Activated CD8-positive, alpha-beta memory T cell treated with anti-CD3 and anti-CD28 coated beads for 24 hours (primary cell): ENCODE data around the gene ADGRG4.
"Not testable (repeated sequence)": the region's sequence is repeated elsewhere in the genome, so short reads cannot be mapped to it uniquely, and the experiment has no call there.

Experiments used
- DNase-seq: peaks from one replicate; pipeline ENCODE4 v3.0.0-alpha.2; 2020

The ADGRG4 gene

DNA sequence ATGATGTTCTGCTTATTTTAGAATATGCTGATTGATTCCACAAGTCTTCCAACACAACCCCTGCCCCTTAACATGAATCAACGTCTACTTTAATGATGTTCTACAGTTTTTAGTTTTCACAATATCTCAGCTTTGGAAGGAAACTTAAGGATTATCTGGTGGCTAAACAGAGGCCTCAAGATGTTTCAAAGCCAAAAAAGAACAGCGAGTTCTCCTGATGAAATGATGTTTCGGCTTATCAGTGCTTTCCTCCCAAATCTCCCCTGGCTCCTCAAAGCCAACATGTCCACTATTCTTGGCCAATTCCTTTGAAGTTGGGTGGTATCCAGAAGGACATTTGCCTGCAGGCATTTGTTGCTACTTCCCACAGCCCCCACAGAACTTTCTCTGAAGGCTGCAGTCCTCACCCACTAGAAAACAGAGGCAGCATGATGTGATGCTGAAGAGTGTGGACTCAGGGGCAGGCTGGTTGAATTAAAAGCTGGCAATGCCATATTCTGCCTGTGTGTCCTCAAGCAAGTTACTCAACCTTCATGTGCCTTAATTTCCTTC is 87.3 kb downstream of the ADGRG4 start:
- no peak for DNase-seq

DNA sequence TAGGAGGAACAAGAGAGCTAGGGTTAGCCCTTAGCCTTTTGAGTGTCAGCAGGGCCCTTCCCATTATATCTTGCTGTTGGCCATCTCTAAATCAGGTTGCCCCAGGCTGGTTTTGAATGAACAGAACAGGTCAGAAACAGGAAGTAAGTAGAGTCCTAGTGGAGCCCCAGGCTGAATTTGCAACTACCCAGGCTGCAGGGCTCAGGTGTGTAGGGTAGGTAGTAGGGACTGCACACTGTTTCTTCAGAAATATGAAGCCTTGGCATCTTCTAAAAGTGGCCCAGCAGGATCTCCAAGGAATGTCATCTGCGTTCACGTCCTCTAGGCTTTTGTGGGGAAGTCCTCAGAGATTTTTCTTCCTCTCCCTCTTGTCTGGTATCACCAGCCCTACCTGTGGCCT is 90.2 kb downstream of the ADGRG4 start:
- no peak for DNase-seq

DNA sequence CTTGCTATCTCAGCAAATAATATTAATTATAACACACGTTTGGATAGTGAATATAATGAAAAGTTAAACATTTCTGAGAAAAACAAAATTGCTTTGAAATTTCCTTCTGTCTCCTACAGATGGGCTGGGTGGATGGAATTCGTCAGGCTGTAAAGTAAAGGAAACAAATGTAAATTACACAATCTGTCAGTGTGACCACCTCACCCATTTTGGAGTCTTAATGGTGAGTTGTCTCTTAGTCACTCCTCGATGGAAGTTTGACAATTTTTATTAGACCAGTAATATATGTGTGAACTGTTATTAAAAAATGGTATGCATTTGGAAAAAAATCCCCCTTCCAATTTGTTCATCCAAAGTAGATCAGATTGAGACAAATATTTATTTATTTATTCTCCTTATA is 94.5 kb downstream of the ADGRG4 start:
- DNase-seq, result no peak

DNA sequence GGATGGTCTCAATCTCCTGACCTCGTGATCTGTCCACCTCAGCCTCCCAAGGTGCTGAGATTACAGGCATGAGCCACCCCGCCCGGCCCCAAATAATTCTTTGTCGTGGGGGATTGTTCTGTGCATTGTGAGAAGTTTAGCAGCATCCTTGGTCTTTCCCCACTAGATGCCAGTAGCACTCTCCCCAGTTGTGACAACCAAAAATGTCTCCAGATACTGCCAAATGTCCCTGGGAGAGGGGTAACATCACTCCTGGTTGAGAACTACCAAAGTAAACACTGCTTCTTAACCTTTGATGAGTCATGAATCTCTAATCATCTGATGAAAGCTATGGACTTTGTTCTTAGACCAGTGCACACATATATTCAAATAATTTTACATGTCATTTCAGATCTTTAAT is 96.2 kb downstream of the ADGRG4 start:
- DNase-seq, result no peak

DNA sequence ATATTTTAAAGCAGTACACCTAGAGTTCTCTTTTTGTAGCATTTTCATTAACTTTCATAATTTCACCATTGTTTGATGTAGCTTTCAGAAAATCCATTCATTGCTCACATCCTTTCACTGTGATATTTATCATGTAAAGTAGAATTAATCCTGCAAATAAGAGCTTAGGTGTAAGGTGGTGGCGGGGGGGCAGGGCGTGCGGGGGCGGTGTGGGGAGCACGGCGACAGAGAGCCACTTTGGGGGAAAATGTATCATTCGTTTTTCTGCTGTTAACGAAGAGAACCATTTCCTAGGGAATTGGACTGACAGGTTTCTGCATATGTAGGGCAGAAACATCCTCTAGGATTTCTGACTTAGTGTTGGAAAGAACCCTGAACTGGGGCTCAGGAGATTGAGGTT is 104.4 kb downstream of the ADGRG4 start:
- no peak for DNase-seq

DNA sequence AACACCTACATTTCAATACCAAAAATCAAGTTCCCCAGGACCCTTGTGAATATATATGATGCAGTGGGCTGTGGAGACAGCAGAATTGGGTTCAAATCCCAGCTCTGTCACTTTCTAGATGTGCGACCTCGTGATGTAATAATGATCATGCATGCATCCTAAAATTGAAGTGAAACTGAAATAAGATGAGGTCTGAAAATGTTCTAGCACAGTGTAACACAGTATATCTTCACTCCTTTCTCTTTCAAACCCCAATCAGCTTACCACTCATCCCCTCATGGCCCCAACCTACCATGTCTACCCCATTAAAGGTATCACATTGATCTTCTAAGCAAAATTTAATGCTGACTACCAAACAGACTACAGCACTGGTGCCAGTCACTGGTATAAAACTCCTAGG is 117.0 kb downstream of the ADGRG4 start:
- no peak for DNase-seq

DNA sequence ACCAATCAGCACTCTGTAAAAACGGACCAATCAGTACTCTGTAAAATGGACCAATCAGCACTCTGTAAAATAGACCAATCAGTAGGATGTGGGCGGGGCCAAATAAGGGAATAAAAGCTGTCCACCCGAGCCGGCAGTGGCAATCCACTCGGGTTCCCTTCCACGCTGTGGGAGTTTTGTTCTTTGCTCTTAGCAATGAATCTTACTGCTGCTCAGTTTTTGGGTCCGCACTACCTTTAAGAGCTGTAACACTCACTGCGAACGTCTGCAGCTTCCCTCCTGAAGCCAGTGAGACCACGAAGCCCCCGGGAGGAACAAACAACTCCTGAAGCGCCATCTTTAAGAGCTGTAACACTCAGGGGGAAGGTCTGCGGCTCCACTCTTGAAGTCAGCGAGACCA is 120.6 kb downstream of the ADGRG4 start:
- no peak for DNase-seq

DNA sequence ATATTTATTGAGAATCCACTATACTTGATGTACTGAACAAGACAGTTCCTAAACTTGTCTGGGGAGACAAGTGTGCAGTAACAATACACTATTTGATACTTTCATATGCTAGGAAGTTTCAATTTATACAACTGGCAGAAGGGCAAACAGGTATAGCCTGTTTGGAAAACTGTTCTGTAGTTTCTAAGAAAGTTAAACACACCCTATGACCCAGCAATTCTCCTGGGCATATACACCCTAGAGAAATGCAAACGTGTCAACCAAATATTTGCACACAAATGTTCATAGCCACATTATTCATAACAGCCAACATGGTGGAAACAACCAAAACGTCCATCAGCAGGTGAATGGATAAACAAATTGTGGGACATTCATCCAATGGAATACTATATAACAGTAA is 123.0 kb downstream of the ADGRG4 start:
- no peak for DNase-seq

DNA sequence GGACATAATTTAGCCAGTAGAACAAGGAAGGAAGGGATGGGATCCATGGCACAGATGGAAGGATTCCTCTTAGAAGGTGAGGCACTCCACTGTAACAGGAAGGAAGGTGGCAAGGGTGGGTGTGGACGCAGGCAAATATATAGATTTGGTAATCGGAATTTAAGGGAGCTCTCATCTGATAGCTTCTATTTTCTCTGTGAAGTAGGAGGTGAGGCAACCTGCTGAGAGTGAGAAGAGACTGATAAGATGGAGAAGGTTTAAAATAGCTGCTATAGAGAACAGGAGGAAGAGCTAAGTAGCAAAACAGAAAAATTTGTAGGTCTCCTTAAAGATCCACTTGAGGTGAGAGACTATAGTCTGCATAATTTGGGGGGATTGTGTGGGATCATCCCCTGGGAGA is 125.2 kb downstream of the ADGRG4 start:
- DNase-seq, result no peak

DNA sequence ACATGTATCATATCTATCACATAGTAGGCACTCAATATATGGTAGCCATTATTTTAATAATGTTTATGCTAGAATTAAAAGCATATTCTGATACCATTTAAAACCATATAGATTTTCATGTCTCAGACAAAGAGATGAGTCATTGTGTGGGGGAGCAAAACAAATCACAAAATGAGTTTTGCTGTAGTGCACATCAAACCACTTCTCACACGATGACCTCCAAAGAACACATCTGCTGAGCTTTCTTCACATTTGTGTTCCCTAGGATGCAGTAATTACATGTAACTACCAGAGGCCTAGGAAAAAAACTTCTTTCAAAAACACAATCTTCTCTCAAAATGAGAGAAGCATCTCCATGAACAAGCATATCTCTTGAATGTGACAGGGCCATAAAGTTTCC is 130.9 kb downstream of the ADGRG4 start:
- no peak for DNase-seq

DNA sequence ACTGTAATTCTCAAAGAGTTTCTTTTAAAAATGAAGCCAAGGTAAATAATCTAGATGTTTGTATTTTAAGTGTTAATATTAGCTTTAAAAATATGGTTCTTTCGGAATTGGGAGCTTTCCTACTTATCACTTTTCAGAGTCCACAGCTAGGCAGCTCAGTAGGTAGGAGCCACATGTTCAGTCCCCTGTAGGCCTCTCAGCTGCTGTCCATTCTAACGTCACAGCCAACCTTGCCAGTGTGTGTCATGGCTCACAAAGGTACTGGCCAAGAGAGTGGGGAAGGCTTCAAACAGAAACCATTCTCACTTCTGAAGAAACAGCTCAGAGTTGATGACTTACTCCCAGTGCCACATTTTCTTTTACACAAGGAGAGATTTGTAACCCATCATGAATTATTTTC is 137.0 kb downstream of the ADGRG4 start:
- DNase-seq, result no peak

DNA sequence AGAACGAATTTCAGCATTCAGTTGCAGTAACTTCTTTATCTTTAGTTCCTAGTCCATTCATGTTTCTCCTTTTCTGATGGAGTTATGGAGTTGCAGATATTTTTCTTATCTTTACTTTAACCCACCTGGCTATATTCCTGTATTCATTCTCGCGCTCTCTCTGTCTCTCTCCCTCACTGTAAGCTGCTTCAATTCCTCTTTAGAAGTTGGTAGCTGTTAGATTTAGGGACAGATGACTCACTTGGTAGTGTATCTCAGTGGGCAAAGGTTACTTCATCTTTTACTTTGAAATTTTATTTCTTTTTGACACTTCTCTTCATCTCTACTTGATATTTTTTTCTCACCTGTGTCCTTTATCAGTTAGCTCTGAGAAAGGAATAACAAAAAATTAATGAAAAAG is 137.4 kb downstream of the ADGRG4 start:
- DNase-seq, result no peak

DNA sequence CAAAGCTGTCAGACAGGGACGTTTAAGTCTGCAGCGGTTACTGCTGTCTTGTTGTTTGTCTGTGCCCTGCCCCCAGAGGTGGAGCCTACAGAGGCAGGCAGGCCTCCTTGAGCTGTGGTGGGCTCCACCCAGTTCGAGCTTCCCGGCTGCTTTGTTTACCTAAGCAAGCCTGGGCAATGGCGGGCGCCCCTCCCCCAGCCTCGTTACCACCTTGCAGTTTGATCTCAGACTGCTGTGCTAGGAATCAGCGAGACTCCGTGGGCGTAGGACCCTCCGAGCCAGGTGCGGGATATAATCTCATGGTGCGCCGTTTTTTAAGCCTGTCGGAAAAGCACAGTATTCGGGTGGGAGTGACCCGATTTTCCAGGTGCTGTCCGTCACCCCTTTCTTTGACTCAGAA is 144.9 kb downstream of the ADGRG4 start:
- not testable (repeated sequence) for DNase-seq

DNA sequence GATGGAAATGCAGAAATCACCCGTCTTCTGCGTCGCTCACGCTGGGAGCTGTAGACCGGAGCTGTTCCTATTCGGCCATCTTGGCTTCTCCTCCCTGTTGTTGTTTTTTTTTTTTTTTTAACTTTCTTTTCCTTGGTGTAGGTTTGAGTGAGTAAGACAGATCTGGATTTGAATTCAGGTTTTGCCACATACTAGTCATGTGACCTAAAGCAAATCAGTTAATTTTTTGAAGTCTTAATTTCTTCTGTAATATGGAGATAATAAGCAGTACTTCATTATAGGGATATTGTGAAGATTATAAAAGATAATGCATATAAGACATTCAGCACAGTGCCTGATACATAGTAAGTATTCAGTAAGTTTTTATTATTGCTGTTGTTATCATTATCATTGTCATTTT is 145.4 kb downstream of the ADGRG4 start:
- no peak for DNase-seq

DNA sequence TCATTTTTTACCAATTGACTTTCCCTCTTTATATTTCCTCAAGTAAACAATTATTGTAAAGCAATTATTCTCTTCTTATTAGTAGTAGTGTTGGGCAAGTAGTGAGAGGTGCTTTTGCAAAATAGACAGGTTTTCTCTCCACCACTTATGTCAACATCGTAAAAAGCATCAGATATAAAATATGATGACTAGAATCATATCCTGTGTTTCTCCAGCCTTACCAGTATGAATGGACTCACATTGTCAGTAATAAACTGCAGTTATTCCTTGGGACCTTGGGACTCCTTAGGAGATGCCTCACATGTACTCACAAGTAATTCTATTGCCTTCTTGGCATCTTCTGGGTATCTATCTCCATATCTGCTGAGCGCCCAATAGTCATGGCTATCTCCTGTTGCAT is 146.5 kb downstream of the ADGRG4 start:
- DNase-seq, result no peak

DNA sequence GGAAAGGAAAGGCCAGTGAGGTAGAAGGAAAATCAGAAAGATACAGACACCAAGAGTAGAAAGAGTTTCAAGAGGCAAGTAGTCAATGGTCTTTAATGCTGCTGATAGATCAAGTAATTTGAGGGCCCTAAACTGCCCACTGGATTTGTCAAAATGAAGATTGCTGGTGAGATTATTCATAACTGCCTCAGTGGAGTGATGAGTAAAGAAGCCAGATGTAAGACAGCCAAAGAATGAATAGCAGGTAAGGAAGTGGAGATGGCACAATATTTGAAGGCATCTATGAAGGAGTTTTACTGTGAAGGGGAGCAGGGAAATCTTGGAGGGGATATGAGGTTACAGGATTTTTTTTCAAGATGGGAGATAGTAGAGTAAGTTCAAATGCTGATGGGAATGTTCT is 147.2 kb downstream of the ADGRG4 start:
- DNase-seq, result no peak

DNA sequence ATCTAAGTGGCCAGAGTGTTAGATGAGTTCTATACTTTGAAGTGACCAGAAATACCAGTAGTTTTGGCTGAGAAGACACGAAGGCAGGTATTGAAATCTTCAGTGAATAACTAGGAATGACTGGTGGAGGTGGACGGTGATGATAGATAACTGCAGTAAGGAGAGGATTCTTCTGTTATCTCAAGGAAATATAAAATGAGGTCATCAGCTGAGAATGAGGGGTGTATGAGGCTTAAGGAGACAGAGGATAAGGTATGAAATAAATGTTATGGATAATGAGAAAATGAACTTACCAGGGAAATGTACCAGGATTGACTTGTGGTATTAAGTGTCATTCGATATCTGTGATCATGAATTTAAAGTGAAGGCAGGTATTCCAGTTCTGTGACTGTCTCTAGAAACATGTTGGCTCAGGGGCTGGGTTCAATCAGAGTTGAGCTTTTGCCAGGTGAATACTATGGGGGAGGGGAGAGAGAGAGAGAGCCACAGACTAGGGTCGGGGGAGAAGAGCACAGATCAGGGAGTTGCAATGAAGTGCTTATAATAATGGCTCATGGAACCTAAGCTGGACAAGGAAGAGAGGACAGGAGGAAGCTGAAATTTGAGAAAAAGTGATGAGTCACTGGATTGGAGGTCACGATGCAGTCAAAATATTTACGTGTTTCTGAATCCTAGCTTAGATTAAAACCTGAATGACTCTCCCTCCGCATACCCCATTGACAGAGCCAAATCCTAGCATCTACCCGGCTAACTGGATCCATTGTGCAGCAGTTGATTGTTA is 149.5 kb downstream of the ADGRG4 start:
- no peak for DNase-seq

DNA sequence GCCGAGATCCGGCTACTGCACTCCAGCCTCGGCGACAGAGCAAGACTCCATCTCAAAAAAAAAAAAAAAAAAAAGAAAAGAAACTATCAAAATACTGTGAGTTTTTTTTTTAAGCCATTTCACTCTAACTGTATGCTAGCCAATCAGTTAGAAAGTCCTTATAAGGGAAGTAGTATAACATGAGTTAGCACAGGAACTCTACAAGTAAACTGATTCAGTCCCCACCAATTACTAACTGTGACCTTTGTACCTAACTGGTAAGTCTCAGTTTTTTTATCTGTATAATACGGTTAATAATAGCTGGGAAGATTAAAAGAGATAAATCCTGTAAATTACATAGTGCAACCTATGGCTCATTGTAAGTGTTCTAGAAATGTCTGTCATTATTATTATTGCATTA is 151.9 kb downstream of the ADGRG4 start:
- DNase-seq, result no peak

DNA sequence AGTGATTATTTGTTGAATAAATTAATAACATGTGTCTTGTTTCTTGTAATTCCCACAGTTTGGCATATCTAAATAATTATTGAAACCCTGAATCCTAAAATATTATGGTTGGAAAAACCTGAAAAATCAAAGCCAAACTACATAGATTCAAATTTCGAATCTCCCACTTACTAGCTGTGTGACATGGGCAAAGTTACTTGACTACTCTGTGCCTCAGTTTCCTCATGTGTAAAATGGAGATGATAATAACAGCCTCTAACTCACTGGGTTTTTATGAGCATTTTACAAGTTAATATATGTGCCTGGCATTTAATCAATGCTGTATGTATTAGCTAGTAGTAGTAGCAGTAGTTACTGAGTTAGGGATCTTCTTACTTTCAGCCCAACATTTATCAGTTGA is 152.4 kb downstream of the ADGRG4 start:
- DNase-seq, result no peak

DNA sequence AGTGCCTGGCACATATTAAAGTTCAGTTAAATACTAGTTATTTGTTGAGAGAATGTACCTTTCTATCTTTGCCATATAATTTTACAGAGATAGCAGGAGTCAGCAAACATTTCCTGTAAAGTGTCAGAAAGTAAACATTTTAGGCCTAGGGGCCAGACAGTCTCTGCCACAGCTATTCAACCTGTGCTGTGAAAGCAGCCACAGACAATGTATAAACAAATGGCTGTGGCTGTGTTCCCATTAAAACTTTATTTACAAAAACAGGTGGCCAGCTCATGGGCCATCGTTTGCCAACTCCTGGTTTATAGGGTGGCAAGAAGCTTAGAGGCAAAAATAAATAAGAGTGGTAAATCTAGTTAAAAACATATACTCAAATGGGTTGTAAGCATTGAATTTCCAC is 153.0 kb downstream of the ADGRG4 start:
- DNase-seq, result no peak

DNA sequence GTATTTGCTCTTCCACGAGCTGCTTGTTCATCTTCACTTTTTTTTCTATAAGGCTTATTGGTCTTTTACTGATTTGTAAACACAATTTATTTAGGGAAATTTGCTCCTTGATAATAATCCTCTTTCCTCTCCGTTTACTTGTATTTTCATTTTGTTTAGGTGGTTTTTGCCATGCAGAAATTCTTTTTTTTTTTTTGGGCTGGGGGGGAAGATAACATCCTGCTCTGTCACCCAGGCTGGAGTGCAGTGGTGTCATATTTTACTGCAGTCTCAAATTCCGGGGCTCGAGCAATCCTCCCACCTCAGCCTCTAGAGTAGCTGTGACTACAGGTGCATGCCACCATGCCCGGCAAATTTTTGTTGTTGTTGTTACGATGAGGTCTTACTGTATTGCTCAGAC is 155.4 kb downstream of the ADGRG4 start:
- no peak for DNase-seq

DNA sequence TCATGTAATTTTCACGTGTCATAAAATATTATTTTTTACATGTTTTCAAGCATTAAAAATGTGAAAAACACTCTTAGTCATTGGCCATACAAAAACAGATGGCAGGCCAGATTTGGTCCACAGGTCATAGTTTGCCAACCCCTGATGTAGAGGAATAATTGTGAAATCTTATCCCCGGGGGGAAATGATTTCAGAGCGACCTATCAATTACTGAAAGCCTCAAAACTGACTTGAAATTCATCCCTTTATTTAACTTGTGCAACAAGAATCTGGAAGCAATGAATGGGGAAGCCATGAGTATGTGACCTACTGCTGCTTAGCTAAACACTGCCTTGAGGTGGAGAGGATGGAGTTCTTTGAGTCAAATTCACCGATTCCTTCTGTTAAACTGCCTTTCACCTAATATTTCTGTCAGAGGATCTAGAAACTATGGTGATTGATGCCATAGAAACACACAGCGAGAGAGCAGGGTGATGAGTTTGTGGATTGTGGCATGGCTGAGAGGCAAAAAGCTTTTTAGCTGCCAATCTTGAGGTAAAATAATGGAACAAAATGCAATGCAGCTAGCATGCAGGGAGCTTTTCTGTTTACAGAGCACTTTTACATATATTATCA is 156.6 kb downstream of the ADGRG4 start:
- DNase-seq, result no peak

DNA sequence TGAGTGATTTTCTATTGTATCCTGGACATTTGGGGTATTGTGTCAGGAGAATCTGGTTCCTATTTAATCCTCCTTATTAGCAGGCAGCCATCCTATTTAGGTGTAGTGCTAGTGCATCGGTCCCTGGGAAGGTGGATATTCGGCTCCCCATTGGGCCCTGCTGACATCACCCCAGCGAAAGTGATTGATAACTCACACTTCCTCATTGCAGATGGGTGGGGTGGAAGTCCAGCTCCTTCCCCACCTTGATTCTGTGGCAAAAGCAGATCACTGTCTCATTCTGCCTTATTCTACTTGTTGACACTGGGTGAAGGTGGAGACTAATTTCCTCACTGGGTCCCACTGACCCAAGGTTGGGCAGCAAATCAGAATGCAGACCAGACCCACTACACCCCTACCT is 163.8 kb downstream of the ADGRG4 start:
- DNase-seq, result no peak
